HK-2 (cell line): ENCODE measurements around the gene CDK13.

Experiments
- DNase-seq: peaks from one replicate; pipeline ENCODE4 v3.0.0-alpha.2; 2018; ENCODE audit not compliant: unreplicated experiment

Gene CDK13

GRCh38 chr7:40008223-40008815, 58.3 kb downstream of the CDK13 start:
- DNase-seq: no peak

GRCh38 chr7:40009301-40009700, 59.2 kb downstream of the CDK13 start:
- no peak for DNase-seq

- DNase-seq: no peak
Measured at GRCh38 chr7:40014376-40014775, 64.3 kb downstream of the CDK13 start.

- no peak for DNase-seq
Measured at GRCh38 chr7:40015790-40016296, 65.8 kb downstream of the CDK13 start.

- no peak for DNase-seq
Measured at GRCh38 chr7:40019558-40019957, 69.5 kb downstream of the CDK13 start.

GRCh38 chr7:40024048-40024447, 74.0 kb downstream of the CDK13 start:
- DNase-seq: no peak

- no peak for DNase-seq
Measured at GRCh38 chr7:40024841-40025240, 74.8 kb downstream of the CDK13 start.

GRCh38 chr7:40027545-40027944, 77.5 kb downstream of the CDK13 start:
- DNase-seq: no peak

- no peak for DNase-seq
Measured at GRCh38 chr7:40033826-40034225, 83.8 kb downstream of the CDK13 start.

GRCh38 chr7:40041456-40041855, 91.4 kb downstream of the CDK13 start:
- no peak for DNase-seq

- no peak for DNase-seq
Measured at GRCh38 chr7:40043164-40043563, 93.1 kb downstream of the CDK13 start.

GRCh38 chr7:40047661-40048060, 97.6 kb downstream of the CDK13 start:
- DNase-seq: no peak

- peak; percentile 4 for DNase-seq
Measured at GRCh38 chr7:40057292-40057691, 107.2 kb downstream of the CDK13 start.

GRCh38 chr7:40058026-40058425, 108.0 kb downstream of the CDK13 start:
- DNase-seq: no peak

GRCh38 chr7:40058636-40059035, 108.6 kb downstream of the CDK13 start:
- no peak for DNase-seq

- no peak for DNase-seq
Measured at GRCh38 chr7:40059057-40059456, 109.0 kb downstream of the CDK13 start.

- DNase-seq: no peak
Measured at GRCh38 chr7:40072268-40072667, 122.2 kb downstream of the CDK13 start.

GRCh38 chr7:40073239-40073638, 123.2 kb downstream of the CDK13 start:
- no peak for DNase-seq

- DNase-seq: no peak
Measured at GRCh38 chr7:40077849-40078248, 127.8 kb downstream of the CDK13 start.

GRCh38 chr7:40092182-40092581, 142.1 kb downstream of the CDK13 start:
- DNase-seq: no peak

- no peak for DNase-seq
Measured at GRCh38 chr7:40093631-40094350, 143.7 kb downstream of the CDK13 start.

GRCh38 chr7:40095230-40095629, 145.2 kb downstream of the CDK13 start:
- DNase-seq: no peak

- no peak for DNase-seq
Measured at GRCh38 chr7:40095695-40096327, 145.8 kb downstream of the CDK13 start.
